NOMO-1 treated with DMSO at 0.1 percent for 48 hours (cell line): Measurements from ENCODE around the gene PDZD8.
"Not testable (repeated sequence)": the region's sequence is repeated elsewhere in the genome, so short reads cannot be mapped to it uniquely, and the experiment has no call there.

Experiments used
- DNase-seq: peaks from one replicate; lab custom pipeline; 2025; ENCODE audit not compliant: unreplicated experiment; lab: John Stamatoyannopoulos, UW

PDZD8 gene

DNA sequence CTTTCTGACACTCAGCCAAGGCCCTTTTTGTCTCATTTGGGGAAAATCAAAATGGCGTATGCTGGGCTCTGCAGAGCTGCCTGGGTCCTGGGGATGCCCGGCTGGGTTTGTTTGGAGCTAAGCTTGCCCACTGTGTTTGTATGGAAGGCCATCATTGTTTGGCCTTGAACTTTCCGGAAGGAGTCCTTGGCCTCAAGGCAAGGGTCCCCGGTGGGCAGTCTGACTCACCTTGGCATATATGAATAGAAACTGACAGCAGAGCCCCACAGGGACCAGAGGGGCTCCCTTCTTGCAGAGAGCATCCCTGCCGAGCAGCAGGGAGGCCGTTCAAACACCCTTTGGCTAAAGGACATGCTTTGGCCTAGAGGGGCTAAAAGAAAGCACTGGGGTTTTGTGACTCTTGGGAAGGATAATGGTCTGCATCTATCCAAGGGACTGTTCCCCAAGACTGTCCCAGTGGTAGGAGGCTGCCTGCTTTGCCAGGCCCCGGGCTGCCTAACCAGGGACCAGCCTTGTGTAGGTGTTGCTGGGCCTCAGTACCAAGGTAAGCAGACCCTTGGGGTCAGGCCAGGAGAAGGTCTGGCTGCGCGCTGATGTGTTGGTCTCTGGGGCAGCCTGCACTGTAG is 119.3 kb downstream of the PDZD8 start:
- no peak for DNase-seq

DNA sequence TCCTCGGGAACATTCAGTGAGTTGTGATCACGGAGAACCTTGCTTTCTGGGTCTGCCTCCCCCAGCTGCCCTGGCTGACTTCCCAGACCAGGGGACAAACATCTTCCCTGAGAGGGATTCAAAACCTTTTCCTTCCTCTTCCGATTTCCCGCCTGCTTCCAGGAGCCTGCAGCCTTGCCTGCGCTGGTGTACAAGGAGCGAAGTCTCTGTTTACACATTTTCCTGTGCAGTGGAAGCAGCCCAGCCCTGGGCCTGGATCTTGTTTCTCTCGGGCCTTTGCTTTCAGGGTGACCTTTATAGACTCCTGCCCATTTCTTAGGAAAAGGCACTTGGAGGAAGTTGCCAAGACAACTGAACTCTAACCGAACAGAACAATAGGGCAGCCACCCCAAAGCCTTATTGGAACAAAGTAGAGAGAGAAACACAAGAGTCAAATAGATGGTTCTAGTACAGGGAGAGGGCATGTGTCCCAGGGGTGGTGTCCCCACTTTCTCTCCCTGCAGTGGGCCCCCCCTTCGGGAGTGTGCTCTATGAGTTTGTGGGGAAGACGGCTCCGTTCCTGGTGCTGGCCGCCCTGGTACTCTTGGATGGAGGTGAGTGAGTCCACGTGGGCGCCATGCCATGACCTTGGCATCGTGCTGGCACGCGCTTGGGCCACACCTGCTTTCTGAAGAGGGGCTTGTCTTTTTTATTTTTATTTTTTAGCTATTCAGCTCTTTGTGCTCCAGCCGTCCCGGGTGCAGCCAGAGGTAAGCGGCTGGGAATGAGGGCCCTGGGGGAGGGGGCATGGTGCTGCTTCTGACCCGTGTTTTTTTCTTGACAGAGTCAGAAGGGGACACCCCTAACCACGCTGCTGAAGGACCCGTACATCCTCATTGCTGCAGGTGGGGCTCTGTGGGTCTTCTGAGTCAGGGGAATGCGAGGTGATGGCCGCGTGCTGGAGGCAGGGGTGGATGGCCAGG is 120.2 kb downstream of the PDZD8 start:
- no peak for DNase-seq

DNA sequence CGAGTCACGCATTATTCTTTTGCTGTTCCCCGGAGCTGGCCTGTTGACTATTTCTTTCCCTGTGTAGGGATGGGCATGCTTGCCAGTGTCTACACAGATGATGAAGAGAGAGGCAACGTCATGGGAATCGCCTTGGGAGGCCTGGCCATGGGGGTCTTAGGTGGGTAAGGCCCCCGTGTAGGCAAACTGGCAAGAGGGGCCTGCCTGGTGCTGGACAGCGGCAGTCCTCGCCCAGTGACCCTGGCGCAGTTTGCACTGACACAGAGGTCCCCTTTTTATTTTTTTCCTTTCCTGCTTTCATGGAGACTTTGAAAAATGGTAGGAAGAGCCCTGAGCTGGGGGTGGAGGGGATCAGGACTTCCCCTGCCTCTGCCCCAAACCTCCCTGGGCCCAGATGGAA is 120.9 kb downstream of the PDZD8 start:
- no peak for DNase-seq

DNA sequence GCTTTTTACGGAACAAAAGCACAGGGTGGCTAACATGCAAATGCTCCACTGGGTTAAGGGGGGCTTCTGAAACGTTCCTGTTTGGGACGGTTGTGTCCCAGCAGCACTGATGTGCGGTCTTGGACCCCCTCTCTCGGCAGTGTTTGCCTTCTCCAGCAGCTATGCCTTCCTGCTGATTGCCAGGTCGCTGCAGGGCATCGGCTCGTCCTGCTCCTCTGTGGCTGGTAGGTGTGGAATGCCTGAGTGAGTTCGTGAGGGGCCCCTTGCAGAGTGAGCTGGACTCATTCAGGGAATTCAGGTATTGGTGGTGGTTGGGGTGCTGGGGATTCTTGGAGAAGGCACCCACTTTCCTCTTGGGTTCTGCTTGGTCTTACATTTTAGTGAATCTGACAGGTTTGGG is 121.3 kb downstream of the PDZD8 start:
- DNase-seq = no peak

DNA sequence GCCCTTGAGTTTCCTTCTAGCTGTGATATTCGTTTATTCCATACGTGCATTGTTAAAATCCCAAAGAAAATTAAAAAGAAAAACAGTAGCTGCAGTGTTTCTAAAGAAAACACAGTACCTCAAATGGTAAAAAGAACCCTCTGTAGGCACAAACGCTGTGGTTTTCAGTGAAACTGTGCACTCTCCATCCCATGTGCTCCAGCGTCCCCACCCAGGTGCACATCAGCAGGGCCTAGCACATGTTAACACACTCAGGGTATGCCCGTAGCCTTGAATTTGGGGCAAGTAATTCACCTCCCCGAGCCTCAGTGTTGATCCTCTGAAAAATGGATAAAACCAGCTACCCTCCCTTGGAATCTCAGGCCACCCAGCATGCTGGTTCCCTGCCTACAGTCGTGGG is 124.8 kb downstream of the PDZD8 start:
- DNase-seq = no peak

DNA sequence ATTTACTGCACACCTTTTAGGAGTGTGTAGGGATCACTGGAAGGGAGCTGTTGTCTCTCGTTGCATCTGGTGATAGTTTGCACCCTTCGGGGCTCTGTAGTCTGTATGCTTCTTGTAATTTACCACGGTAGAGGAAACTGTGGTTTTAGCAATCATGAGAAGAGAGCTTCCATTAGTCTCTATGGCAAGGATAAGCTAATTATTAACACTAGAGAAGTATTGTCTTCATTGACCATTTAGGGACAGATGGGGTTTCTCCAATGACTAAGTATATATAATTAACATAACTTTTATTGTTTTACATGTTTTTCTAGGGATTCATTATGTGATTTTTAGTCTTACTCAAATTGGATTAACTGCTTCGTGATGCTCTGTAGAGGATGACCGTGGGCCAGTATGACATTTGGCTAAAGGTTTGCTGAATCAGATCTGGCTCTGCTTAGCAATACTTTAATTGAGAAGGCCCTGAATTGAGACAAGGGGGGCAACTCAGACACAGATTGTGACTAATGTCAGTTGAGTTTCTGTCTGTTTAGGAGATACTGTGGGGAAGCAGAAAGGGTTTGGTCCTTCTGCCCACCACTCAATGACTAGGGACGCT is 125.6 kb downstream of the PDZD8 start:
- DNase-seq = no peak

DNA sequence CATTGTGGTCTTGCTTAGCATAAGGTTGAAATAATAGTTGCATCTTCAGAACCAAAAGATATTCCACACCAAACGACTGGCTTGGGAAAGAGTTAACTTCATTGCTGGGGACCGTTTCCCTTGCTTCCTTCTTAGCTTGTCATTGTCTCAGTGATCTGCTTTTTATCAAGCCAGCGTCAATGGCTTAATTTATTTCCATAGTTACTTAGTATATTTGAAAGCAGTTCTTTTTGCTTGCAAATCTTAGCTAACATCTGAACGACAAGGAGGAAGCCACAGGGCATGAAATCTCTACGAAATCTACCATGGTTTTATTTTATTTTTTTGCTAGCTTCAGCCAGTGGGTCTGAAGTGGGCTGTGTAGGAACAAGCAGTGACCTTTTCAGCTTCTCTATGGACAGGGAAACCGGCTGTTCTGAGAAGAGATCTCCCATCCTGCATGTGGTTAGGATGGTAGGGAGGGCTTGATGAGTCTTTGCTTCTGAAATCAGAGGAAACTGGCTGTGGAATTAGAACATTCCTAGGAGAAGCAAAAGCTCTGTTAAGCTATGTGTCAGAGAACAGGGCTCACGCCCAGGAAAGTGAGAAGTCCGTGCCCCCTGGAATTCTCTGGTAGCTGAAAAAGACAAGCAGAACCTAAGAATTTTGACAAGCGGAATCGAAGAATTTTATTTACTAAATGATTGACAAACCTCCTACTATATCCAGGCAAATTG is 126.3 kb downstream of the PDZD8 start:
- no peak for DNase-seq

DNA sequence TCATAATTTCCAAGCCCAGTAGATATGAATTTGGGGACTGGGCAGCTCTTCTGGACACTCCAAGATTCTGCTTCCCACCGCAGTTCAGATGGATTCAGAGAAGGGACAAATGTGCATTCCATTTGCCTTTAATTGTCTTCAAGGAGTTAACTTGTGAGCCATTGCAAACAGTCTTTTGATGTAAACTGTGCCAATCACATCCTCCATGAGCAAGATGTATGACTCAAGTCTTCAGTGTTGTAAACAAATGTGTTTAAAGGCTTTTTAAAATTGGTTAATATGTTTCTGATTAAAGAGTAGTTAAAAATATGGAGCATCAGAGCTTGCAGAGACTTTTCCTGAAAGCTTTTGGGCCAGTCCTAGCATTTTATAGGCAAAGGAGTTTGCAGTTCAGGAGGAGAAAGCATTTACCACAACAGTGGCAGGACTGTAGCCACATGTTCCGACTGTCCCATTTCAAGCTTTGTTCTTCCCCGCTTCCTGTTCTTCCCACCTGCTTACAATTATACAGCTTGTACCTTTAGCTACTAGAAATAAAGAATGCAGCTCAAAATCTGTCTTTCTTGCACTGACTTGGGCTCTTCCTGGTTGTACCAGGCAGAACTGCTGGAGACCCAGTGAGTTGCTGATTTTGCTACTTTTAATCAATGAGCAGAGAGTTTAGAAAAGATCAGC is 128.1 kb downstream of the PDZD8 start:
- no peak for DNase-seq

DNA sequence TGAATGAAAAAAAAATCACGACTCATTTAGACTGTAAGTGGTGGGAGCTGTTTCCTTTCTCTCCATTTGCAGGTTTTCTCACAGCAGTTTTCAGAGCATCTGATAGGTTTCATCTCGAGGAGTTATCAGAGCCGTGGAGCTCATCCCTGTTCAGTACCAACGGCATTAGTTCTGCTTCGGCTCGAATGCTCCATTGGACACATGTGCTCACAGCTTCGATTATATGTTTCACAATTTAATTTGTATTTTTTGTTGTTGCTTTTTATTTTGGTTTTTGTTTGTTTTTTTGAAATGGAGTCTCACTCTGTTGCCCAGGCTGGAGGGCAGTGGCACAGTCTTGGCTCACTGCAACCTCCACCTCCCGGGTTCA is 132.8 kb downstream of the PDZD8 start:
- DNase-seq = no peak

DNA sequence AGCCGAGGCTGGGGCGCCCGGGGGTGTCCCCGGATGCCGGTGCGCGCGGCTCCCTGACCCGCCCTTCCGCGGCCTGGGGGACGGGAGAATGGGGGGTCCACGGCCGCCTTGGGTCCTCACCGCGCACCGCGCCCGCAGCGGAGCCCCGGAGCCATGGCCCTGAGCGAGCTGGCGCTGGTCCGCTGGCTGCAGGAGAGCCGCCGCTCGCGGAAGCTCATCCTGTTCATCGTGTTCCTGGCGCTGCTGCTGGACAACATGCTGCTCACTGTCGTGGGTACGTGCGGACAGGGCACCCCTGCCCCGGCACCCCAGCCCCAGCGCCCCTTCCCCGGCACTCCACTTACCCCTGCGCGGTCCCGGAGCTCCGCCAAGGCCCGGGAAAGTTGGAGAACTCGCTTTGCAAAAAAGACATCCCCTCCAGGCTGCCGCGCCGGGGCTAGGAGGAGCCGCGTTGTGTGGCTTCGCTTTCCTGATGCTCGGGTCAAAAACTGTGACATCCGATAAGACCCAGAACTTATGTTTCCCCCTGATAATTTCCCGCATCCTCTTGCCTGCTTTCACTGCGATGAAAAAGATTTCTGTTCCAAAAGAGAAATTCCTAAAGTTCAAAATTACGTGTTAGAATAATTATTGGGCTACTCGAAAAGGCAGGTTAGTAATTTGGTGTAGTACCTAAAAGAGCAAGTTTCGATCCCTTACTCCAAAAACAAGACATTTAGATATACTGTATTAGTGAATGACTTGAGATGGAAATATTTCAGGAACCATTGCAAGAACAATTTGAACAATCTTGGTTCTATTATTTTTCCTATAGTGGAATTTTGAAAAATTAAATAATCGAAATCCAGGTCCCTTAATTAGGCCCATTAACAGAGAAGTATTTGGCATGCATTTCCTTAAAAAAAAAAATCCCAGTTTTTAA is 133.4 kb downstream of the PDZD8 start:
- DNase-seq = no peak

DNA sequence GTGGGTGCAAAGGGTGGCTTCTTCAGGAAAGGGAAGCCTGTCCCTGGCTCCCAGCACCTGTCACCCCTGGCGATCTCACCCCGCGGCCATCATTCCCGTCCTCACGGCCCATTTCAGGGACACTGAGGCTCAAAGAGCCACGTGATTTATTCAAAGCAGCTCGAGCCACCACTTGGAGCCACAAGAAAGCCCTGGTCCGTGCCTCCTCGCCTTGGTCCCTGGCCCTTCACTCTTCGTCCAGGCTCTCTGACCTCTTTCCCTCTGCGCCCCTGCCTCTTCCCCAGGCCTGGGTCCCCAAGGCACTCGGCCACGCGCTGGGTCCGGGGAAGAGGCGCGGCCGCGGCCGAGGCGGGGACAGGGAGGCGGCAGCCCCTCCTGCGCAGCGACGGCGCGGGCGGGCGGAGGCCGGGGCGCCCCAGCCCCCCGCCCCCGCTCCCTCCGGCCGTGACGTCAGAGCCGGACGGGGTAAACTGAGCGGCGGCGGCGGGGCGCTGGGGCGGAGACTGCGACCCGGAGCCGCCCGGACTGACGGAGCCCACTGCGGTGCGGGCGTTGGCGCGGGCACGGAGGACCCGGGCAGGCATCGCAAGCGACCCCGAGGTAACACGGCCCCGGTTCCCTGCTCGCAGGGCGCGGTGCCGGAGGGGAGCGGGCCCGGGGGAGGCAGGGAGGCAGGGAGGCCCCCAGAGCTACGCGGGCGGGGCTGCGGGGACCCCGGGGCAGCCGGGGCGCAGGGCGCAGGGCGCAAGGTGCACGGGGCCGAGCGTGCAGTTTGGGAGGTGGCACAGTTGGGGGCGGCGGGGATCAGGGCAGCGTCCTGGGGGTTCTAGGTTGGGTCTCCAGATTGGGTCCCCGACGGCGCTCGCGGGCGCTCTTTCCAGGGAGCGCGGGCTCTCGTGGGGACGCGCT is 134.4 kb downstream of the PDZD8 start, which contains the start of gene SLC18A2:
SLC18A2 (plus strand) TSS at position 494 of the 909 bp plus-strand sequence. CDS start 580 bp downstream, outside the sequence.
- DNase-seq = no peak

DNA sequence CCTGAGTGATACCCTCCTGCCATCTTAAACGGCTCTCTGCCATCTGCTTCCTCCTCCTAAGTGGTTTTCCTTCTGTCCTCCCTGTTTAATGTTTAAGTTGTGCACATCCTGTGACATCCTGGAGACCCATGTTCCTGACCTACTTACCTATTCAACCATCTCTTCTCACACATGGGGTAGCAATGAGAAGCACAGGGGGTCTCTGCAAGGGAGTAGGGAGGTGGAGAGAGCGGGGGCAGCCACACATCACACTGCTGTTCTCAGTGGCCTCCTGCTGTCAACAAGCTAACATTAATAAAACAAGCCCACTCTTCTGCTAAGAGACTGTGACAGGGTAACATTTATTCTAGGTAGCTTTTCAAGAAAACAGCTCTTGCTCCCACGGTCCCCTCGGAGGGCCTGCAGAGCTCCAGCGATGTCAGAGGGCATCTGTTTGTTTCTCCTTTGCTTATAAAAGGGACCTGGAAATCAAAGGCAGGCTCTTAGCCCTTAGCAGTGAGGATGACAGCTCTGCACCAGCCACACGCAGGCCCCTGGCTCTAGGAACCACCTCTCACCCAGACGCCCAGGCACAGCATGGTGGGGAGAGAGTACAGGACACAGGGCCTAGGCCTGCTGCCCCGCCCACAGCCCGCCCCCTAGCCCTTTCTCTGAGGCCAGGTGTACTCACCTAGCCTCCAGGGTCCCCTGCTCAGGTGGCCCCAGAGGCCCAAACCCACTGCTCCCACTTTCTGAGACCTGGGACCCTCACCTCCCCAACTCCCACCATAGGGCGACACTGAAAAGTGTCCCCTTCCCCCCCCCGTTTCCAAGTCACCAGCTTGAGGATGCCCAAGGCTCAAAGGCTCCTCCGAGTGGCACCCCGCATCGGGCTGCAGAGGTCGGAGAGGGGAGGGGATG is 135.3 kb downstream of the PDZD8 start:
- no peak for DNase-seq

DNA sequence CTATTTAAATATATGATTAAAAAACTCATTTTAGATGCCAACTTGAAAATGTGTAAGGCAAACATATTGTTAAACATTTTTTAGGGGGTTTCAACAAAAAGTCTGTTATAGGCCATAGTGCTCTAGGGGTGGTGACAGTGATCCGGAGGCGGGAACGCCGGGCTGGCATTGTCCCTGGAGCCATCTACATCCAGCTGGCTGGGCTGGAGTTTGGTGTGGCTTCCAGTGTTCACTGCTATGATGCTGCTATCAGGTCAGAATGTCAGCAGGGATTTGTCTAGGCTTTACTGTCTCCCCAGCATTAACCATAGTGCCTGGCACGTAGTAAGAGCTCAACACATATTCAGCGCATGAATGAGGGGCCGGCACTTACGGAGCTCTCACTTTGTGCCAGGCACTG is 136.2 kb downstream of the PDZD8 start:
- DNase-seq = no peak

DNA sequence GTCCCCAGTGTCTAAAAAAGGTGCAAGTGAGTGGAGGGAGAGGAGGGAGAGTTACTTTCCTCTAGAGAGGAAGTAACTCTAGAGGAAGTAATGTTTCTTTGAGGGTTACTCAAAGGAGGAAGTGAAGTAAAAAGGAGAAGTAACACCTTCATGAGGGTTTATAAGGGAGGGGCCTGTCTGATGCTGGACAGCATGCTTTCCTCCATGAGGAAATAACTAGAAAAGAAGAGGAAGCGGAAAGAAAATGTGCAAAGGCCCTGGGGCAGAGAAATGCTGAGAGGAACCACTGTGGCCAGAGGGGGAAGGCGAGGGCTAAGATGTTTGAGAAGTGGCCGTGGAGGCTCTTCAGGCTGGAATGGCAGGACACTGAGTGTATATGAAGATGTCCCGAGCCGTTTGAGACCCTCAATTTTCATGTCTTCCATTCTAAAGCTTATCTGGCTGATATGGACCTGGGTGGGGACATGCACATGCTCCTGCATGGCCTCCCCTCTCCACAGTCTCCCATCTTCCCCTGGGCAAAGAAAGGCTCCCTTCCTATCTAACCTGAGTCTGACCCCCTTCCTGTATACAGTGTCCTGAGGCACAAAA is 137.7 kb downstream of the PDZD8 start:
- DNase-seq = peak; percentile 97

DNA sequence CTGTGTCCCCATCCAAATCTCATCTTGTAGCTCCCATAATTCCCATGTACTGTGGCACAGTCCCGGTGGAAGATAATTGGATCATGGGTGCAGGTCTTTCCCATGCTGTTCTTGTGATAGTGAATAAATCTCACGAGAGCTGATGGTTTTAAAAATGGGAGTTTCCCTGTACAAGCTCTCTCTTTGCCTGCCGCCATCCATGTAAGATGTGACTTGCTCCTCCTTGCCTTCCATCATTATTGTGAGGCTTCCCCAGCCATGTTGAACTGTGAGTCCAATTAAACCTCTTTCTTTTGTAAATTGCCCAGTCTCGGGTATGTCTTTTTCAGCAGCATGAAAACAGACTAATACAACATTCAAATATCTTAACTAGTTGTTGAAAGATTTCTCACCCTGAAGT is 145.1 kb downstream of the PDZD8 start:
- not testable (repeated sequence) for DNase-seq

DNA sequence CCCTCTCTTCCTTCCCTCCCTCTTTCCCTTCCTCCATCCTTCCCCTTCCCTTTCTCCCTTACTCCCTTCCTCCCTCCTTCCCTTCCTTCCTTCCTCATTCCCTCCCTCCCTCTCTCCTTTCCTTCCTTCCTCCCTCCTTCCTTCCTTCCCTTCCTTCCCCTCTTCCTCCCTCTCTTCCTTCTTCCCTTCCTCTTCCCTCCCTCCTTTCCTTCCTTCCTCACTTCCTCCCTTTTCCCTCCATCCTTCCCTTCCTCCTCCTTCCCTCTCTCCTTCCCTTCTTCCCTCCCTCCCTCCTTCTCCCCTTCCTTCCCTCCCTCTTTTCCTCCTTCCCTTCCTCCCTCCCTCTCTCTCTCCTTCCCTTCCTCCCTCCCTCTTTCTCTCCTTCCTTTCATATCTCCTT is 147.0 kb downstream of the PDZD8 start:
- no peak for DNase-seq
